Subcutaneous adipose tissue (tissue), 4 donors: ENCODE measurements around the gene CAMTA1. TPM values are rescaled to one million over a fixed set of nuclear protein-coding genes. Genes with fewer than 3 reads are reported as not detected.

Experiments
- total RNA-seq, 4 donors: library from RNA; depleted of rRNA; stranded (reverse); fragments of >200 nt; gene quantifications; one replicate each; pipeline ENCODE4 v1.1.0, GENCODE V29; 2016
- TF ChIP-seq, protein P1 (sequence below): fragments of 450-650 bp; IDR thresholded peaks from one replicate; pipeline ENCODE4 v1.5.1; 2016; ENCODE audit warnings: low read depth, mild to moderate bottlenecking, control low read depth, antibody characterized with exemption, moderate library complexity

Gene CAMTA1
- total RNA-seq, 4 donors from 2014 or later: 58.6 to 82.5 (median 78.0) TPM

DNA sequence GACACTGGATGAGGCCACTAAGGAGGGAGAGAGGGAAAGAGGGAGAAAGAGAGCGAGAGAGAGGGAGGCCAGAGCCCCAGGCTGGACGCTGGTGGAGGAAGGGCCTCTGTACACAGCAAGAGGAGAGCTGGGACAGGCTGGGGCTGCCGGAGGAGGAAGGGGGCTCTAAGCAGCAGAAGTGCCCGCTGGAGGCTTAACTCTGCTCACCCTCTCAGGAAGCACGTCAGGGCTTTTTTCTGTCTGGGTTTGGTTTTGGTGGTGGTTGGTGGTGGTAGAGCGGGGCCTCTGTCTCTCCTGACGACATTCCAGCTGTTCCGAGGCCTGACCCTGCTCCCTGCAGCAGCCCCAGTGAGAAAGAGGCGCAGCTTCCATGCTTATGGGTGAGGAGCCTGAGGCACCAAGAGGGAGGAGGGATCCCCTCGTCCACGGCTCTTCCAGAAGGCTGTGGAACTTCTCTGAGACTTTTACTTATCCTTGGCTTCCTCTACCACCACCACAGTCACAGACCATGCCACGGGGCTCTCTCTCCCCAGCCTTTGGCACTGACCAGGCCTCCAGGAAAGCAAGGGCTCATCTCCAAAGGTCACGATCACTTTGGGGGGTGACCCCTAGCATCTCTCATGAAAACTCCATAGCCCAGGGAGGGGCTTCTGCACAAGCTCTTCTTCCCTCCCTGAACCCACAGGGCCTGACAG lies 849.4 kb downstream of the CAMTA1 start:
- TF ChIP-seq, protein P1, sequence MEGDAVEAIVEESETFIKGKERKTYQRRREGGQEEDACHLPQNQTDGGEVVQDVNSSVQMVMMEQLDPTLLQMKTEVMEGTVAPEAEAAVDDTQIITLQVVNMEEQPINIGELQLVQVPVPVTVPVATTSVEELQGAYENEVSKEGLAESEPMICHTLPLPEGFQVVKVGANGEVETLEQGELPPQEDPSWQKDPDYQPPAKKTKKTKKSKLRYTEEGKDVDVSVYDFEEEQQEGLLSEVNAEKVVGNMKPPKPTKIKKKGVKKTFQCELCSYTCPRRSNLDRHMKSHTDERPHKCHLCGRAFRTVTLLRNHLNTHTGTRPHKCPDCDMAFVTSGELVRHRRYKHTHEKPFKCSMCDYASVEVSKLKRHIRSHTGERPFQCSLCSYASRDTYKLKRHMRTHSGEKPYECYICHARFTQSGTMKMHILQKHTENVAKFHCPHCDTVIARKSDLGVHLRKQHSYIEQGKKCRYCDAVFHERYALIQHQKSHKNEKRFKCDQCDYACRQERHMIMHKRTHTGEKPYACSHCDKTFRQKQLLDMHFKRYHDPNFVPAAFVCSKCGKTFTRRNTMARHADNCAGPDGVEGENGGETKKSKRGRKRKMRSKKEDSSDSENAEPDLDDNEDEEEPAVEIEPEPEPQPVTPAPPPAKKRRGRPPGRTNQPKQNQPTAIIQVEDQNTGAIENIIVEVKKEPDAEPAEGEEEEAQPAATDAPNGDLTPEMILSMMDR: no peak

DNA sequence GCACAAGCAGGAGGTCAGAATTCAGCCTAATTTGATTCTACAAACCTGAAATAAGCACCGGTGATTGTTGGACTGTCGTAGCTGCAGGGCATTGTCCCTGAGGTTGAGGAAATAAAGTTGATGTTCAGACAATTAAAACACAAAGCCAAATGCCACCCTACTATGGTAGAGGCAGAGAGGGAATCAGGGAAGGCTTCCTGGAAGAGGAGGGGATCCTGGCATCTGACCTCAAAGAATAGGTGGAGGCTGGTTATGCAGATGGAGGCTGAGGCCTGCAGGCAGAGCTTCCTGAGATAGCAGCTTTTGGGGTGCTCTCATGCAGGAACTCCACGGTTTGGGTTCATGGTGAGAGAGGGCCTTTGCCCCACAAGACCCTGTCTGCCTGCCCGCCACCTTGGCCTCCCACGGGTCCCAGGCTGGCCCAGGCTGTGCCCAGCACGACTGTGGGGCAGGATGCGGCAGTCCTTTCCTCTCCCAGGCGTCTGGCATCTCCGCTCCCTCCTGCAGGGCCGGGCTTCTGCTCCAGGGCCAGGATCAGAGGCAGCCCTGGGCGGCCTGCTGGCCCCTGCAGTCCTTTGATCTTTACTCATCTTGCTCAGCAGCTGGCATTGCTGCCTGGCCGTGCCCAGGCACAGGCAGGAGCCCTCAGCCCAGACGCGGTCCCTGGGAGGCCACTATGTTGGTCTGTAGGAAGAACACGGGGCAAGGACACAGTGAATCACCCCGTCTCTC lies 851.7 kb downstream of the CAMTA1 start:
- TF ChIP-seq, protein P1: no peak

DNA sequence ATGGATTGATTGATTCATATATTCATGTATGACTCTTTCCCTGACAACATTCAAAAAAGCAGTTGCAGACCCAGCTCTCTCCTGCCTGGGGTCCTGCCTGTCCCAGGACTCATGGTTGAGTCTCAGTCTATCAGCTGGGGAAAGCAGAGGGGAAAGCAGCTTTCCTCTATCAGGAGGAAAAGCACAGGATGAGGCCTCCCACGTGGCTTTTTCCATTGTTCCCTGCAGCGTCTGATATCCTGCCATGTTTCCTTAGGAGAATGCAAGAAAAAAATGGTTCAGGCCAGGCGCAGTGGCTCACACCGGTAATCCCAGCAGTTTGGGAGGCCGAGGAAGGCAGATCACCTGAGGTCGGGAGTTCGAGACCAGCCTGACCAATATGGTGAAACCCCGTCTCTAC lies 852.8 kb downstream of the CAMTA1 start:
- TF ChIP-seq, protein P1: no peak

DNA sequence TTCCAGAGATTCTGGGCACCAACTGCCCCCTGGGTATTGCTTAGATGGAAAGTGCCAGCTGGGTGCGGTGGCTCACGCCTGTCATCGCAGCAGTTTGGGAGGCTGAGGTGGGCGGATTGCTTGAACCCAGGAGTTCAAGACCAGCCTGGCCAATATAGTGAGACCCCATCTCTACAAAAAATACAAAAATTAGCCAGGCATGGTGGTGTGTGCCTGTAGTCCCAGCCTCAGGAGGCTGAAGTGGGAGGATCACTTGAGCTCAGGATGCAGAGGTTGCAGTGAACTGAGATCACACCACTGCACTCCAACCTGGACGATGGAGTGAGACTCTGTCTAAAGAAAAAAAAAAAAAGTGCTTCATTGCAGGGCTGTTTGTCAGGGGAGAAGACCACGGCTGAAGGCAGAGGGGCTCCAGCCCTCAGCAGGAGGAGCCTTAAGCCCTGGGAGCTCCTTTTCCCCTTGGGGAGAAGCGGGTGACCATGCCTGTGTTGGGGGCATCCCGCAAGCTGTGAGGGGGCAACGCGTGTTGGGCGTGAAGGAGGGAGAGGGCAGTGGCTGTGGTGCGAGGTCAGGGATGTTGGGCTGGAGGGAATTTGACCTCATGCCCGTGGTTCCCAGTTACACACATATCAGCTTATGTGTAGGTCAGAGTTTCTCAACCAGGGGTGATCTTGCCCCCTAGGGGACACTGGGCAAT lies 854.3 kb downstream of the CAMTA1 start:
- TF ChIP-seq, protein P1: no peak

DNA sequence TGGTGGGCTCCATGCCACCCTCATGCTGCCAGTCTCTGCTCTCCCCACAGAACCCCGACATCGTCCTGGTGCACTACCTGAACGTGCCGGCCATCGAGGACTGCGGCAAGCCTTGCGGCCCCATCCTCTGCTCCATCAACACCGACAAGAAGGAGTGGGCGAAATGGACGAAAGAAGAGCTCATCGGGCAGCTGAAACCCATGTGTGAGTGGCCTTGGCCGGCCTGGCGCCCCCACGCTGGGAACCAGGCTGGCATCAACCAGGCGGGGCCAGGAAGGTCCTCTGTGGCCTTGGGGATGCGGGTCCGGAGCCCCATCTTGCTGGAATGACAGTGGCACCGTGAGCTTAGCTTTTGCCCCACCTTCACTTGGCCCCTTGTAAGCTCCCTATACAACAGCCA lies 855.1 kb downstream of the CAMTA1 start:
- TF ChIP-seq, protein P1: no peak

DNA sequence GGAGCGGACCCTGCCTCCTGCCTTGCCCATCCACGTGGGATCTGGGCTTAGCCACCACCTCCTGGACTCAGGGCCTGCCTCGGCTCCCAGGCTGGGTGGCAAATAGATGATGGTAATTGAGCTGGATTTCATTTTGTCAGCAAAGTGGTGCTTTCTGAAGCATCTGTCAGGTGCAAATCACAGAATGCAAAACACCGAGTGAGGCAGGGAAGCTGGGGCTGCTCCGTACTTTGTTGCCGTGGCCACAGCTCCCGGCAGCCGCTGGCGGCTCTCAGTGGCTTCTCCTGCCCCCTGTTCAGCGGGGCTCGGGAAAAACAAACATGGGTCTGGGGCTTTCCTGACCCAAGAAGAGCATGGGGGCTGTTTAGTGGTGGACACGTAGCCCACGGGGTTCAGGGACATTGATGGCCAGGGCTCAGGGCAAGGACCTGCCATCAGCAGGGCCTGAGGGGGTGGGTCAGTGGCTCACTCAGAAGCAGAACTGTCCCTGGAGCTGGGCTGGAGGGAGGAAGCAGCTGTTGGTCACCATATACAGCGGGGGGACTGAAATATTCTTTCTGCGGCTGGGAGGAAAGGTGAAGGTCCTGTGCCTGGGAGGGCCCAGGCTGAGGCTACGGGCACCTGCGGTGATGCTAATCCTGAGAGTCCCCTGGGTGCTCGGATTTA lies 855.8 kb downstream of the CAMTA1 start:
- TF ChIP-seq, protein P1: no peak
